Astrocyte (in vitro differentiated cells and primary cell): ENCODE data around the gene OR10J4.

ENCODE experiments used
- EZH2 ChIP-seq: IDR thresholded peaks from 2 replicates; pipeline ENCODE4 v1.6.1; 2012; ENCODE audit warnings: mild to moderate bottlenecking, low read length, inconsistent platforms; ENCODE audit not compliant: insufficient read depth
- TF ChIP-seq, protein P1 (sequence below): IDR thresholded peaks from 2 replicates; pipeline ENCODE4 v1.5.1; 2011; ENCODE audit warnings: low read depth, mild to moderate bottlenecking, inconsistent platforms, low read length, moderate library complexity; ENCODE audit not compliant: insufficient read depth

DNA sequence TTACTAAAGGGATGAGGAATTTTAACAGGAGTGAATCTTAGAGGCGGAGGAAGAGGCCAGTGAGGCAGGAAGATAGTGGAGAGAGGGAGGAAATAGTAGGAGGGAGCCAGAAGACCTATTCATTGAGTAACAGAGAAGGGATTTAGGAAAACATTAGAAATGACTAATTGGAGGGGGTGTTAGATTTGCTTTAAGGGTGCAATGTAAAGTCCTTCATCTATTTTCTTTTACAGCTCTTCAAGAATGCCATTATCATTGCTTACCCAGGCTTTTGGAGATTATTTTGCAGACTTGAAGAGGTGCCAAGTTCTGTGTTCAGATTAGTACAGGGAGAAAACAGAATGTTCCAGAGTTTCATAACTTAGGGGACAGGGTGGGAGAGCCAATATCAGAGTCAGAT lies 41.3 kb downstream of the OR10J4 start:
- TF ChIP-seq, protein P1, sequence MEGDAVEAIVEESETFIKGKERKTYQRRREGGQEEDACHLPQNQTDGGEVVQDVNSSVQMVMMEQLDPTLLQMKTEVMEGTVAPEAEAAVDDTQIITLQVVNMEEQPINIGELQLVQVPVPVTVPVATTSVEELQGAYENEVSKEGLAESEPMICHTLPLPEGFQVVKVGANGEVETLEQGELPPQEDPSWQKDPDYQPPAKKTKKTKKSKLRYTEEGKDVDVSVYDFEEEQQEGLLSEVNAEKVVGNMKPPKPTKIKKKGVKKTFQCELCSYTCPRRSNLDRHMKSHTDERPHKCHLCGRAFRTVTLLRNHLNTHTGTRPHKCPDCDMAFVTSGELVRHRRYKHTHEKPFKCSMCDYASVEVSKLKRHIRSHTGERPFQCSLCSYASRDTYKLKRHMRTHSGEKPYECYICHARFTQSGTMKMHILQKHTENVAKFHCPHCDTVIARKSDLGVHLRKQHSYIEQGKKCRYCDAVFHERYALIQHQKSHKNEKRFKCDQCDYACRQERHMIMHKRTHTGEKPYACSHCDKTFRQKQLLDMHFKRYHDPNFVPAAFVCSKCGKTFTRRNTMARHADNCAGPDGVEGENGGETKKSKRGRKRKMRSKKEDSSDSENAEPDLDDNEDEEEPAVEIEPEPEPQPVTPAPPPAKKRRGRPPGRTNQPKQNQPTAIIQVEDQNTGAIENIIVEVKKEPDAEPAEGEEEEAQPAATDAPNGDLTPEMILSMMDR: no peak
- no peak for TF ChIP-seq EZH2
